Stimulated activated CD4-positive, alpha-beta T cell treated with anti-CD3 and anti-CD28 coated beads, Interleukin-15, amount 100 ng/mL, for 48 hours (primary cell): ENCODE results near the gene PIK3CG.
"Not testable (repeated sequence)": the region's sequence is repeated elsewhere in the genome, so short reads cannot be mapped to it uniquely, and the experiment has no call there.

Source experiments
- DNase-seq, 2 donors: peaks; one replicate each; pipeline ENCODE4 v3.0.0-alpha.2; 2020; ENCODE audit warnings: low read depth in 2 of 2

The PIK3CG gene

GRCh38 chr7:106865130-106866041 lies at the start of gene PIK3CG:
Gene PIK3CG (plus strand): TSS chr7:106865282. CDS start chr7:106867562, 2,280 bp downstream.
- DNase-seq = no peak

- no peak for DNase-seq
Measured at GRCh38 chr7:106817098-106817497, 48.0 kb upstream of the PIK3CG start.

DNA sequence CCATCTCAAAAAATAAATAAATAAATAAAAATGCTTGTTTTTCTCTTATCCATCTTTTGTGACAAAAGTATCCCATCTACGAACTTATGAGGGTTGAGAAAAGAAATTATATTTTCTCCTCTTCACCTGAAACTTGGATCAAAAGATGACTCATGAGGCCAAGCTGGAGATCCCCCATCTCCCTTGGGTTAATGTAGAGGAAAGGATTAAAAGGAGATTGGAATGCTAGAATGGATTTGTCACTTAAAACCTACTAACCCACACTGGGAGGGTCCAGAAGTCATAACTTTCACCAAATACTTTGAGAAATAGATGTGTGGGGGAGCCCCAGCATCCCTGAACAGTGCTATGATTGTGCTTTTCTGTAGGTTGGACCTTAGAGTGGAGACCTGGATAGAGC lies 46.3 kb upstream of the PIK3CG start:
- DNase-seq = no peak

DNA sequence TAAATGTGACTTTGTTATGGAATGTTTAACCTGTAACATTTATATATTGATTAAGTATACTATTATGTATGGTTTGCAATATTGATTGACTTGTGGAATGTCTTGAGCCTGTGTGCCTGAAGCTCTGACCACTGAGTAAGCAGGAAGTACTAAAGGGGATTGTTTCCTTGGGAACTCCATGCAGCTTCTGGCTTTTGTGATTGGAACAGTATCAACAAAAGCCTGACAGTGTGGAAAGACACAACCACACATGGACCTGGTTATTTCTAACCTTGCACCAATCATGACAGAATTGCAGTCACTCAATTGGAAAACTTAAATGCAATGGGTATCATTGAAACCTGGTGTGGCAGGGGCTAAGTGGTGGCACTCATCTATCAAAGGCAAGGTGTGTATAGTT lies 45.5 kb upstream of the PIK3CG start:
- DNase-seq = no peak

DNA sequence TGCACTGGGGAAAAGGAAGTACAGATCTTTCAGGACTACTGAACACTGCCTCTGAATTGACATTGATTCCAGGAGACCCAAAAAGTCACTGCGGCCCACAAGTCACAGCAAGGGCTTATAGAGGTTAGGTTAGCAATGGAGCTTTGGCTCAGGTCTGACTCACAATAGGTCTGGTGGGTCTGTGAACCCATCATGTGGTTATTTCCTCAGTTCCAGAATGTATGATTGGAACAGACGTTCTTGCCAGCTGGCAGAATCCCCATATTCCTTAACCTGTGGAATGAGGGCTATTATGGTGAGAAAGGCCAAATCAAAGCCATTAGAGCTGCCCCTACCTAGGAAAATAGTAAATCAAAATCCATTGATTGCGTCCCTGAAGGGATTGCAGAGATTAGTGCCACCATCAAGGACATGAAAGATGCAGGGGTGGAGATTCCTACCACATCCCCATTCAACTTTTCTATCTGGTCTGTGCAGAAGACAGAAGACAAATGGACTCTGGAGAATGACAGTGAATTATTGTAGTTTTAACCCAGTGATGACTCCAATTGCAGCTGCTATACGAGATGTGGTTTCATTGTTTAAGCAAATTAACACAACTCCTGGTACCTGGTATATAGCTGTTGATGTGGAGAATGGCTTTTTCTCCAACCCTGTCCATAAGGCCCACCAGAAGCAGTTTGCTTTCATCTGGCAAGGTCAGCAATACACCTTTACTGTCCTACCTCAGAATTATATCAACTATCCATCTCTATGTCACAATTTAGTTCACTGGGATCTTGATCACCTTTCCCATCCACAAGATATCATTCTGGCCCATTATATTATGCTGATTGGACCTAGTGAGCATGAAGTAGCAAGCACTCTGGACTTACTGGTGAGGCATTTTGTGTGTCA lies 44.5 kb upstream of the PIK3CG start:
- DNase-seq = no peak

DNA sequence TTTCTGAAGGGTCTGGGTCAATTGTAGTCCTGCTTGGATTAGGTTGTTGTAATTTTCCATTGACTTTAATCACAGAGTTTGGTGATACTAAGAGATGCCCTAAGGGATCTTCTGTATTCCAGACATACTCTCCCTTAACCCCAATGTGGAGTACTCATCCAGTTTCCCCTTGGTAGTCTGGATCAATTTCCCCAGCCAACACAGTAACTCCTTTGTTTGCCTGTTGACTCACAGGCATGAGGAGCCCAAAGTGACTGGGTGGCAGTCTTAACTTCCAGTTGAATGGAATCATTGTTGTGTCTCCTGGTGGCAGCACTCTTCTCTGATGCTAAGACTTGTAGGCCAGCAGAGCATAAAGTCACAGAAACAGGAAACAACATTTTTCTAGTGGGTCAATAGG lies 41.5 kb upstream of the PIK3CG start:
- no peak for DNase-seq

- DNase-seq = no peak
Measured at GRCh38 chr7:106824458-106824857, 40.6 kb upstream of the PIK3CG start.

DNA sequence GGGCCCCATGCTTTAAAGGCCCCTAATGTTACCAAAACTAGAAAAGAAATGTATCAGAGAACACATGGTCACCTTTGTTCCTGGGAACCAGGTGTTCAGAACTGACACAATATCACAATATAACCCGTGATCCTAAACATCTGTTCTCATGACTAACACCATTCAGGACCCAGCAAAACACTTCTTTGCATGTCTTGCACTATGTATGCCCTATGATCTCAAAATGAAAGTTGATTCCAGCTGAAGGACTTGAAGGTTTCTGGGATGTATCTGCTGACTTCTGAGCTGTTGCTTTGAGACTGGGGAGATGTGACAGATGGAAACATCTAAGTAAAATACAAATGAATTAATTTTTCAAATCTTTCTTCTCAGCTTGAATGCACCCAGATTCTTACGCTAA lies 37.5 kb upstream of the PIK3CG start:
- no peak for DNase-seq

DNA sequence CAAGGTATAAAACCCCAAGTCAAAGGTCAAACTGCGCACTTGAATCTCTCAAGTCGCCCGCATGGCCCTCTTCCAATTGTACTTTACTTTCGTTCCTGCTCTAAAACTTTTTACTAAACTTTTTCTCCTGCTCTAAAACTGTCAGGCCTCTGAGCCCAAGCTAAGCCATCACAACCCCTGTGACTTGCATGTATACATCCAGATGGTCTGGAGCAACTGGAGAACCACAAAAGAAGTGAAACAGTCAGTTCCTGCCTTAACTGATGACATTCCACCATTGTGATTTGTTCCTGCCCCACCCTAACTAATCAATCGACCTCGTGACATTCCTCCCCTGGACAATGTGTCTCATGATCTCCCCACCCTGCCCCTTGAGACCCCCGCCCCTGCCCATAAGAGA lies 35.6 kb upstream of the PIK3CG start:
- DNase-seq = no peak

DNA sequence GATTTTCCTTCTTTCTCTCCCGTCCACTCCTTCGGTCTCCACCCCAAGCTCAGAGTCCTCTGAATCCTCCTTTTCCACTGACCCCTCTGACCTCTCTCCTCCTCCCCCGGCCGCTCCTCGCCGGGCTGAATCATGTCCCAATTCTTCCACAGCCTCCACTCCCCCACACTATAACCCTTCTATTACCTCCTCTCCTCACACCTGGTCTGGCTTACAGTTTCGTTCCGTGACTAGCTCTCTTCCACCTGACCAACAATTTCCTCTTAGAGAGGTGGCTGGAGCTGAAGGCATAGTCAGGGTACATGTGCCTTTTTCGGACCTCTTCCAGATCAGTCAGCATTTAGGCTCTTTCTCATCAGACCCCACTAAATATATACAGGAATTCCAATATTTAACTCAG lies 34.2 kb upstream of the PIK3CG start:
- not testable (repeated sequence) for DNase-seq

GRCh38 chr7:106836816-106837215 lies 28.3 kb upstream of the PIK3CG start:
- DNase-seq = no peak

DNA sequence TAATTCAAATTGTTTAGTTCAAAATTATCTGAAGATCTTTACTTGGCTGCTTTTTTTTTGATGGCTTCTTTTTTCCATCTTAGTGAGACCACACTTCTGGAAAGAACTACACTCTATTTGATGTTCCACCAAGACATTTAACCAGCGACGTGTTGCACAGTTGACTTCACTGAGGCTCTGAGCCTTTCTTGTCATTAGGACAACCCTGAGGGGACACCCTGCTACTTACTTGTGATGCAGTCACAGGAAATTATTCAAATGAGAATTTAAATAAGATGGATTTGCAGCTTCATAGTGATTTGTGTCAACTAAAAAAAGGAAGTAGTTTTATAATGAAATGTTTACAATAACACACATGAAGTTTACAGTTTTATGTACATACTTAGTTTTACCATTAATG lies 25.6 kb upstream of the PIK3CG start:
- no peak for DNase-seq

GRCh38 chr7:106840342-106840741 lies 24.7 kb upstream of the PIK3CG start:
- DNase-seq = no peak

GRCh38 chr7:106841896-106842390 lies 23.1 kb upstream of the PIK3CG start:
- DNase-seq = no peak

DNA sequence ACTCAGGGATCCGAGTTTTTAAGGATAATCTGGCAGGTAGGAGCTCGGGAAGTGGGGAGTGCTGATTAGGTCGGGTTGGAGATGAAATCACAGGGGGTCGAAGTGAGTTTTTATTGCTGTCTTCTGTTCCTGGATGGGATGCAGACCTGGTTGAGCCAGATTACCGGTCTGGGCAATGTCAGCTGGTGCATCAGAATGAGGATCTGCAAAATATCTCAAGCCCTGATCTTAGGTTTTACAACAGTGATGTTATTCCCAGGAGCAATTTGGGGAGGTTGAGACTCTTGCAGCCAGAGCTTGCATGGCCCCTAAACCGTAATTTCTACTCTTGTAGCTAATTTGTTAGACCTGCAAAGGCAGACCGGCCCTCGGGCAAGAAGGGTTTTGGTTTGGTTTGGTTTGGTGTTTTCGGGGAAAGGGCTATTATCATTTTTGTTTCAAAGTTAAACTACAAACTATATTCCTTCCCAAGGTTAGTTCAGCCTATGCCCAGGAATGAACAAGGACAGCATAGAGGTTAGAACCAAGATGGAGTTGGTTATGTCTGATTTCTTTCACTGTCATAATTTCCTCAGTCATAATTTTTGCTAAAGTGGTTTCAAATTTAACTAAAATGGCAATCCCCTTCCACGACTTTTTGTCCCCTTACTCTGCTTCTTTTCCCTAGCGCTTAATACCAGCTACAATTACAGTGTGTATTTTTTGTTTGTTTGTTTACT lies 20.6 kb upstream of the PIK3CG start:
- no peak for DNase-seq

DNA sequence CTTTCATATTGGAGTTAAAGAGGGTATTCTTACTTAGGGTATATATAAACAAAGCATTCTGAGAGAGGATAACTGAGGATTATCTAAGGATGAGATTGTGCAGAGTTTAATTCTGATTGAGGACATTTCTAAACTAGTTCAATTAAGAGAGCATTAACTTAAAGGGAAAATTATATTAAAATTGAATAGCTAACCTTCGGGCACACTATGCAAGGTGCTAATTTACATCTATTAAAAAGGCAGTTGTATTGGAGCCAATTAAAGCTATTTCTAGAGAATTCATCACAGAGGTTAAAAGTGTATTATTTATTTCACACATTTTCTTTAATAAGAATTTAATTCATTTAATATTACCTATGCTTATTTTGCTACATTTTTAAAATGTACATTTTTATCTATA lies 17.0 kb upstream of the PIK3CG start:
- no peak for DNase-seq

- no peak for DNase-seq
Measured at GRCh38 chr7:106848851-106849442, 16.1 kb upstream of the PIK3CG start.

GRCh38 chr7:106851632-106852031 lies 13.4 kb upstream of the PIK3CG start:
- not testable (repeated sequence) for DNase-seq

GRCh38 chr7:106853250-106853908 lies 11.7 kb upstream of the PIK3CG start:
- no peak for DNase-seq

- no peak for DNase-seq
Measured at GRCh38 chr7:106855540-106856132, 9.4 kb upstream of the PIK3CG start.
